Measurements from ENCODE around the gene RNF150.

The RNF150 gene

GRCh38 chr4:140955641-140956040 lies 177.6 kb downstream of the RNF150 start:
- Histone ChIP-seq H3K36me3 (ENCODE audit: control insufficient read depth, insufficient read depth, low read length) (no peaks in the 10 kb centered on the region), H3K4me3 (ENCODE audit: insufficient read depth, low read depth, low read length) (no peak overlapping the region), H3K27me3 (ENCODE audit: control insufficient read depth, insufficient read depth, low read length, poor library complexity, severe bottlenecking) (no peaks in the 10 kb centered on the region), H3K9me3 (ENCODE audit: control insufficient read depth, low read length) (no peaks in the 10 kb centered on the region), H3K4me1 (ENCODE audit: control insufficient read depth, insufficient read depth, low read length) (no peaks in the 10 kb centered on the region), H3K27ac (ENCODE audit: insufficient read depth, low read depth, low read length, poor library complexity, severe bottlenecking) (no peak overlapping the region)
- 100% methylated on average over 1 of the region's 1 CpG; no CpG with 5 or more reads in 1 of the 2 experiments for WGBS, 2 experiments

DNA sequence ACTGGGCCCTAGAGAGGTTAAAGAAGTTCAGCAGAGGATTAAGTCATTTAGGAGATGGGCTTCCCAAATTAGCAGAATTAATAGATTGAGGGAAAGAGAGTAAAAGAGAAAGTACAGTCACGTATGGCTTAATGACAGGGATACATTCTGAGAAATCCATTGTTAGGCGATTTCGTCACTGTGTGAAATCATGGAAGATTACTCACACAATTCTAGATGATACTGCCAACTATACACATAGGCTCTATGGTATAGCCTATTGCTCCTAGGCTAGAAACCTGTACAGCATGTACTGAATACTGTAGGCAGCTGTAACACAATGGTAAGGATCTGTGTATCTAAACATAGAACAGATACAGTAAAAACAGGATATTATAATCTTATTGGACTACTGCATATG lies 180.6 kb downstream of the RNF150 start:
- H3K4me1 ChIP-seq (ENCODE audit: control insufficient read depth, insufficient read depth, low read length), result no peaks in the 10 kb centered on the region
- no peak overlapping the region for H3K4me3 ChIP-seq (ENCODE audit: insufficient read depth, low read depth, low read length)
- H3K9me3 ChIP-seq (ENCODE audit: control insufficient read depth, low read length), result no peaks in the 10 kb centered on the region
- 90 to 92% methylated on average over 3 of the region's 3 CpGs for WGBS, 2 experiments
- H3K27ac ChIP-seq (ENCODE audit: insufficient read depth, low read depth, low read length, poor library complexity, severe bottlenecking), result no peak overlapping the region
- no peaks in the 10 kb centered on the region for H3K36me3 ChIP-seq (ENCODE audit: control insufficient read depth, insufficient read depth, low read length)
- H3K27me3 ChIP-seq (ENCODE audit: control insufficient read depth, insufficient read depth, low read length, poor library complexity, severe bottlenecking), result no peaks in the 10 kb centered on the region

DNA sequence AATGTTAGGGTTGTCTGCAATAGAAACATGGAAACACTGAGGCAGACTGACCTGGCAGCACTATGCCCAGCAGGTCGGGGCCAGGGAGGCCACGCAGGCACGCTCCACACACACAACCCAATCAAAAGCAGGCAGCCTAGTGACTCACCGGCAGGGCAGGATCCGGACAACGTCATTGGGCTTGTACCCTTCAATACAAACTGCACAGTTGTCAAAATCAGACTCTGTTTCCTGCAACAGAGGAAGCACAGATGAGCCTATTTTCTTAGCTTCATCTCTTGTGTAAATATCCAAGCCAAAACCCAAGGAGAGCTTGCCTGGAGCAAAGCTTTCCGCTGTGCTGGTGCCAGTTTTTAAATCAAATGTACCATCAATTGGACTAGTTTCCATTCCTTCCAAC lies 185.8 kb downstream of the RNF150 start:
- Histone ChIP-seq H3K4me3 (ENCODE audit: insufficient read depth, low read depth, low read length) (no peak overlapping the region), H3K27me3 (ENCODE audit: control insufficient read depth, insufficient read depth, low read length, poor library complexity, severe bottlenecking) (no peaks in the 10 kb centered on the region), H3K9me3 (ENCODE audit: control insufficient read depth, low read length) (no peaks in the 10 kb centered on the region), H3K36me3 (ENCODE audit: control insufficient read depth, insufficient read depth, low read length) (no peaks in the 10 kb centered on the region), H3K4me1 (ENCODE audit: control insufficient read depth, insufficient read depth, low read length) (no peaks in the 10 kb centered on the region), H3K27ac (ENCODE audit: insufficient read depth, low read depth, low read length, poor library complexity, severe bottlenecking) (no peak overlapping the region)
- WGBS, 2 experiments, result 79 to 81% methylated on average over 7 of the region's 7 CpGs

DNA sequence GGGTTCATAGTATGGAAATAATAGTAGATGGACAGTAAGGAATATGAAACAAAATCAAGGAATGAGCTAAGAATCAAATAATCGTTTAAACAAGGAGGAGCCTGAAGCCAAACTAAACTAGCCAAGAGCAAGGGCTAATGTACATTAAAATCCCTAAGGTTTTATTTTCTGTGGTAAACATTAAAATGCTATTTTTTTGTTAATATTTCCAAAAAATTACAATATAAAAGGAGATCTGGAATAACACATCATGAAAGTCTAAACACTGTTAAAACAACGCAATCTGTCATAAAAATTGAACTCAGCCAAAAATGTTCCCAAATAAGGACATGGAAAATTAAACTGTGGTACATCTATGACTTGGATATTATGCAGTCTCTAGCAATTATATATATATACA lies 188.2 kb downstream of the RNF150 start:
- Histone ChIP-seq H3K27me3 (ENCODE audit: control insufficient read depth, insufficient read depth, low read length, poor library complexity, severe bottlenecking) (no peaks in the 10 kb centered on the region), H3K4me3 (ENCODE audit: insufficient read depth, low read depth, low read length) (no peak overlapping the region), H3K4me1 (ENCODE audit: control insufficient read depth, insufficient read depth, low read length) (no peaks in the 10 kb centered on the region), H3K27ac (ENCODE audit: insufficient read depth, low read depth, low read length, poor library complexity, severe bottlenecking) (no peak overlapping the region), H3K36me3 (ENCODE audit: control insufficient read depth, insufficient read depth, low read length) (no peaks in the 10 kb centered on the region), H3K9me3 (ENCODE audit: control insufficient read depth, low read length) (no peaks in the 10 kb centered on the region)
- 100% methylated on average over 1 to 2 of the region's 2 CpGs for WGBS, 2 experiments

DNA sequence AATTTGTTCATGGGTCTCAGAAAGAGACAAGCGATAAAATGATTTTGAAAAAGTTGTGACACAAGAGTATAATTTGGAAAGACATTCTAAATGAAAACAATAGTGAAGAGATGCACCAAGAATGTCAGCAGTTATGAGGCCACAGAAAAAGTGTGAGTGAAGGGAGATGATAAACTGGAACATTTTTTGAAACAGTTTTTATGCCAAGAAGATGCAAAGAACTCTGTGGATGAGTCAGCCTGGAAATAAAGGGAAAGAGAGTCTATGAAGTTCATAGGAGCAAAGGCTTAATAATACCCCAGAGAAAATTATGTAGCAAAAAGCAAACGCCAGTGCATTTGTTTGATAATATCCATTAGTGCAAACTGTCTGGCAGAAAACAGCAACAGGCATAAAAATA lies 188.7 kb downstream of the RNF150 start:
- H3K4me1 ChIP-seq (ENCODE audit: control insufficient read depth, insufficient read depth, low read length), result no peaks in the 10 kb centered on the region
- H3K27ac ChIP-seq (ENCODE audit: insufficient read depth, low read depth, low read length, poor library complexity, severe bottlenecking), result no peak overlapping the region
- H3K36me3 ChIP-seq (ENCODE audit: control insufficient read depth, insufficient read depth, low read length), result no peaks in the 10 kb centered on the region
- no peak overlapping the region for H3K4me3 ChIP-seq (ENCODE audit: insufficient read depth, low read depth, low read length)
- WGBS, 2 experiments, result 92 to 94% methylated on average over 2 of the region's 2 CpGs
- H3K9me3 ChIP-seq (ENCODE audit: control insufficient read depth, low read length), result no peaks in the 10 kb centered on the region
- no peaks in the 10 kb centered on the region for H3K27me3 ChIP-seq (ENCODE audit: control insufficient read depth, insufficient read depth, low read length, poor library complexity, severe bottlenecking)

DNA sequence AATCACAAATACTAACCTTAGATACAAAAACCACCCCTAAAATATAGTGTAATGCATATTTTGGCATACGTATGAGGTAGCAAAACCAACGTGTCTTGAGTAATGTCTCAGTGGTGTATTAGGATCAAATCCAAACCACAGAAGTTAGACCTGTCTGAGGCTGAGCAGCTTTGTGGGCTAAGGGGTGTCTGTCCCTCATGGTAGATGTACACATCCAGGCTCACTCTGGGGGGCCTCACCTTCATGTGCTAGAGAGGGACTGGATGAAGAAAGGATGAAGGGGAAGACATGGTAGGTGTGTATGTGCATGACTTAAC lies 189.1 kb downstream of the RNF150 start:
- Histone ChIP-seq H3K27me3 (ENCODE audit: control insufficient read depth, insufficient read depth, low read length, poor library complexity, severe bottlenecking) (no peaks in the 10 kb centered on the region), H3K4me3 (ENCODE audit: insufficient read depth, low read depth, low read length) (no peak overlapping the region), H3K27ac (ENCODE audit: insufficient read depth, low read depth, low read length, poor library complexity, severe bottlenecking) (no peak overlapping the region), H3K9me3 (ENCODE audit: control insufficient read depth, low read length) (no peaks in the 10 kb centered on the region), H3K36me3 (ENCODE audit: control insufficient read depth, insufficient read depth, low read length) (no peaks in the 10 kb centered on the region), H3K4me1 (ENCODE audit: control insufficient read depth, insufficient read depth, low read length) (no peaks in the 10 kb centered on the region)
- WGBS, 2 experiments, result 88 to 91% methylated on average over 2 of the region's 2 CpGs

GRCh38 chr4:140943486-140944198 lies 189.6 kb downstream of the RNF150 start:
- 66 to 96% methylated on average over 2 to 3 of the region's 3 CpGs for WGBS, 2 experiments
- no peaks in the 10 kb centered on the region for H3K27me3 ChIP-seq (ENCODE audit: control insufficient read depth, insufficient read depth, low read length, poor library complexity, severe bottlenecking)
- no peaks in the 10 kb centered on the region for H3K4me1 ChIP-seq (ENCODE audit: control insufficient read depth, insufficient read depth, low read length)
- no peak overlapping the region for H3K4me3 ChIP-seq (ENCODE audit: insufficient read depth, low read depth, low read length)
- no peaks in the 10 kb centered on the region for H3K9me3 ChIP-seq (ENCODE audit: control insufficient read depth, low read length)
- no peak overlapping the region for H3K27ac ChIP-seq (ENCODE audit: insufficient read depth, low read depth, low read length, poor library complexity, severe bottlenecking)
- H3K36me3 ChIP-seq (ENCODE audit: control insufficient read depth, insufficient read depth, low read length), result no peaks in the 10 kb centered on the region

DNA sequence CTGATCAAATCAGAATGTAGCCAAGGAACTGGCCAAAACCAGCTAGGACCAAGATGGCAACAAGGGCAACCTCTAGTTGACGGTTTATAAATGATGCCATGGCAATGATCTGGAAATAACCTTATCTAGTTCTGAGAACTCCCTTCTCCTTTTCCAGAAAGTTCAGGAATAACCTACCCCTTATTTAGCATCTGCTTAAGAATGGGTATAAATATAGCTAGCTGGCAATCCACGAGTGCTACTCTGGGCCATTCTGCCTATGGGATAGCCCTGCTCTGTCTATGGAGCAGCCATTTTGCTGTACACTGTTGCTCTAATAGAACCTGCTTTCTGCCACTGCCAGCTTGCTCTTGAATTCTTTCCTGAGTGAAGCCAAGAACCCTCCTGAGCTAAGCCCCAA lies 192.7 kb downstream of the RNF150 start:
- Histone ChIP-seq H3K9me3 (ENCODE audit: control insufficient read depth, low read length) (no peaks in the 10 kb centered on the region), H3K4me1 (ENCODE audit: control insufficient read depth, insufficient read depth, low read length) (no peaks in the 10 kb centered on the region), H3K4me3 (ENCODE audit: insufficient read depth, low read depth, low read length) (no peak overlapping the region), H3K36me3 (ENCODE audit: control insufficient read depth, insufficient read depth, low read length) (no peaks in the 10 kb centered on the region), H3K27ac (ENCODE audit: insufficient read depth, low read depth, low read length, poor library complexity, severe bottlenecking) (no peak overlapping the region), H3K27me3 (ENCODE audit: control insufficient read depth, insufficient read depth, low read length, poor library complexity, severe bottlenecking) (no peaks in the 10 kb centered on the region)
- WGBS, 2 experiments, result 89 to 96% methylated on average over 2 of the region's 2 CpGs

DNA sequence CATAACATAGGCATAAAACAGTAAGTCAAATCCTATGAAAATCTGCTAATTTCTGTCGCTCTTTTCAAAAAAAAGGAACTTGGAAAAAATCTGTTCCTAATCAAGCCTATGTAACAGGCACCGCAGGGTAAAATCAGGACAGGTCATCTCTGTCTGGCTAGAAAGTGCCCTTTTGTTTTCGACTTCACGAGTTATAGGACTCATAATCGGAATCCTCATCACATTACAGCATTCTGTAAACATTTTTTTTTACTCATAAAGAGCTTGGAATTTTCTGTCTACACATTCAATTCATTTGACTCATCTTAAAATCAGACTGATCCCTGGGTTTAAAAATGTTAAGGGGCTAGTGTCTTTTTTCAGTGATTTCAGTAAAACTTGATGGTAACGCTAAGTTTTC lies 195.4 kb downstream of the RNF150 start:
- WGBS, 2 experiments, result 91 to 92% methylated on average over 6 of the region's 6 CpGs
- Histone ChIP-seq H3K36me3 (ENCODE audit: control insufficient read depth, insufficient read depth, low read length) (no peaks in the 10 kb centered on the region), H3K27ac (ENCODE audit: insufficient read depth, low read depth, low read length, poor library complexity, severe bottlenecking) (no peak overlapping the region), H3K27me3 (ENCODE audit: control insufficient read depth, insufficient read depth, low read length, poor library complexity, severe bottlenecking) (no peaks in the 10 kb centered on the region), H3K9me3 (ENCODE audit: control insufficient read depth, low read length) (no peaks in the 10 kb centered on the region), H3K4me1 (ENCODE audit: control insufficient read depth, insufficient read depth, low read length) (no peaks in the 10 kb centered on the region), H3K4me3 (ENCODE audit: insufficient read depth, low read depth, low read length) (no peak overlapping the region)

DNA sequence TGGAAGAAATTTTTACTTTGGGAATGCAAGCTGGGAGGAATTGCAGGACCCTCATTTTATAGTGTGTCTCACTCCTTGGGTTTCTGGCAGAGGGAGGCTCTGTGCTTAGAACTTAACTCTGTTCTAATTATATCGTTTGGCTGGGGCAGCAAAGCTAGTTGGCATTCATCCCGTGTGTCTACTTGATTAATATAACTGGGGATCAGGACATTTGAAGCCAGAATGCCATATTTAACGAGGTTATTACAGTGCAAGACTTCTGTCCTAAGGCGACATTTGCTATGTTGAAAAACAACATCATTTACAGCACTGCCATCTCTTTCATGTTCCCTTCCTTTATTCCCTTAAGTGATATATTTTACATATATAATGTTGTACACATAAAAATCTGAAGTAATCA lies 198.0 kb downstream of the RNF150 start:
- Histone ChIP-seq H3K9me3 (ENCODE audit: control insufficient read depth, low read length) (no peaks in the 10 kb centered on the region), H3K27me3 (ENCODE audit: control insufficient read depth, insufficient read depth, low read length, poor library complexity, severe bottlenecking) (no peaks in the 10 kb centered on the region), H3K4me1 (ENCODE audit: control insufficient read depth, insufficient read depth, low read length) (no peaks in the 10 kb centered on the region), H3K27ac (ENCODE audit: insufficient read depth, low read depth, low read length, poor library complexity, severe bottlenecking) (no peak overlapping the region), H3K36me3 (ENCODE audit: control insufficient read depth, insufficient read depth, low read length) (no peaks in the 10 kb centered on the region), H3K4me3 (ENCODE audit: insufficient read depth, low read depth, low read length) (no peak overlapping the region)
- WGBS, 2 experiments, result 96% methylated on average over 4 of the region's 4 CpGs

Data from ectodermal cell (in vitro differentiated cells).